Hematopoietic multipotent progenitor cell treated with erythropoietin and hydrocortisone succinate and interleukin-3 and kit ligand, for 15 days (in vitro differentiated cells): ENCODE results near the gene ZNRF3.
"Not testable (repeated sequence)": the region's sequence is repeated elsewhere in the genome, so short reads cannot be mapped to it uniquely, and the experiment has no call there.

ENCODE experiments used
- DNase-seq: peaks from one replicate; pipeline ENCODE4 v3.0.0-alpha.2; 2015; ENCODE audit warnings: low spot score

ZNRF3 gene

GRCh38 chr22:28884747-28885350 is 1.5 kb downstream of the ZNRF3 start:
- no peak for DNase-seq

GRCh38 chr22:28885939-28886338 is 2.6 kb downstream of the ZNRF3 start:
- no peak for DNase-seq

- DNase-seq, result not testable (repeated sequence)
Observed at GRCh38 chr22:28886679-28887078, 3.3 kb downstream of the ZNRF3 start.

GRCh38 chr22:28887725-28888459 is 4.5 kb downstream of the ZNRF3 start:
- no peak for DNase-seq

- no peak for DNase-seq
Observed at GRCh38 chr22:28889478-28890024, 6.2 kb downstream of the ZNRF3 start.

GRCh38 chr22:28891156-28891733 is 7.9 kb downstream of the ZNRF3 start:
- DNase-seq, result no peak

GRCh38 chr22:28892175-28892731 is 8.9 kb downstream of the ZNRF3 start:
- DNase-seq, result no peak

- DNase-seq, result no peak
Observed at GRCh38 chr22:28893810-28894209, 10.4 kb downstream of the ZNRF3 start.

- DNase-seq, result no peak
Observed at GRCh38 chr22:28894334-28894733, 11.0 kb downstream of the ZNRF3 start.

GRCh38 chr22:28894807-28895206 is 11.4 kb downstream of the ZNRF3 start:
- no peak for DNase-seq

- DNase-seq, result no peak
Observed at GRCh38 chr22:28896611-28897010, 13.2 kb downstream of the ZNRF3 start.

GRCh38 chr22:28898233-28898629 is 14.9 kb downstream of the ZNRF3 start:
- no peak for DNase-seq

- no peak for DNase-seq
Observed at GRCh38 chr22:28899199-28899853, 16.0 kb downstream of the ZNRF3 start.

GRCh38 chr22:28900379-28900925 is 17.1 kb downstream of the ZNRF3 start:
- DNase-seq, result no peak

GRCh38 chr22:28902490-28902889 is 19.1 kb downstream of the ZNRF3 start:
- no peak for DNase-seq

- no peak for DNase-seq
Observed at GRCh38 chr22:28903080-28903479, 19.7 kb downstream of the ZNRF3 start.

- DNase-seq, result no peak
Observed at GRCh38 chr22:28903729-28904128, 20.4 kb downstream of the ZNRF3 start.

- DNase-seq, result no peak
Observed at GRCh38 chr22:28904211-28904896, 21.0 kb downstream of the ZNRF3 start.

GRCh38 chr22:28905256-28905832 is 22.0 kb downstream of the ZNRF3 start:
- no peak for DNase-seq

- DNase-seq, result no peak
Observed at GRCh38 chr22:28906312-28906711, 22.9 kb downstream of the ZNRF3 start.
